Neutrophil (primary cell): ENCODE data around the gene NPEPL1.

Experiments
- H3K27ac ChIP-seq: fragments of 200-600 bp; sonication (generic); 2 replicates; pipeline ENCODE4 v1.5.1; 2016; ENCODE audit warnings: mild to moderate bottlenecking, moderate library complexity
- H3K27me3 ChIP-seq: fragments of 200-600 bp; sonication (generic); 2 replicates; pipeline ENCODE4 v1.6.0; 2016; ENCODE audit warnings: mild to moderate bottlenecking
- H3K36me3 ChIP-seq: fragments of 200-600 bp; sonication (generic); 2 replicates; pipeline ENCODE4 v1.5.1; 2017
- H3K4me1 ChIP-seq, 2 experiments: fragments of 200-600 bp in 1 of 2; sonication (generic) in 1 of 2; 1 replicate in 1 of 2; 2 replicates in 1 of 2; pipeline versions ENCODE4 v1.5.1 to v1.6.1; 2013 to 2016; ENCODE audit warnings: low read depth in 1 of 2, low read length in 1 of 2, mild to moderate bottlenecking in 1 of 2, moderate library complexity in 1 of 2; ENCODE audit not compliant: control insufficient read depth in 1 of 2, insufficient read depth in 1 of 2
- H3K4me3 ChIP-seq, 2 experiments: fragments of 200-600 bp in 1 of 2; sonication (generic) in 1 of 2; 1 replicate in 1 of 2; 2 replicates in 1 of 2; pipeline ENCODE4 v1.5.1; 2013 to 2016; ENCODE audit warnings: low read depth in 1 of 2, low read length in 1 of 2, mild to moderate bottlenecking in 1 of 2, moderate library complexity in 1 of 2
- H3K9me3 ChIP-seq: fragments of 200-600 bp; sonication (generic); 2 replicates; pipeline ENCODE4 v1.5.1; 2016
- TF ChIP-seq, protein P1 (sequence below): fragments of 200-600 bp; sonication (generic); IDR thresholded peaks from 2 replicates; pipeline ENCODE4 v1.5.1; 2016; ENCODE audit warnings: antibody characterized with exemption

The NPEPL1 gene

DNA sequence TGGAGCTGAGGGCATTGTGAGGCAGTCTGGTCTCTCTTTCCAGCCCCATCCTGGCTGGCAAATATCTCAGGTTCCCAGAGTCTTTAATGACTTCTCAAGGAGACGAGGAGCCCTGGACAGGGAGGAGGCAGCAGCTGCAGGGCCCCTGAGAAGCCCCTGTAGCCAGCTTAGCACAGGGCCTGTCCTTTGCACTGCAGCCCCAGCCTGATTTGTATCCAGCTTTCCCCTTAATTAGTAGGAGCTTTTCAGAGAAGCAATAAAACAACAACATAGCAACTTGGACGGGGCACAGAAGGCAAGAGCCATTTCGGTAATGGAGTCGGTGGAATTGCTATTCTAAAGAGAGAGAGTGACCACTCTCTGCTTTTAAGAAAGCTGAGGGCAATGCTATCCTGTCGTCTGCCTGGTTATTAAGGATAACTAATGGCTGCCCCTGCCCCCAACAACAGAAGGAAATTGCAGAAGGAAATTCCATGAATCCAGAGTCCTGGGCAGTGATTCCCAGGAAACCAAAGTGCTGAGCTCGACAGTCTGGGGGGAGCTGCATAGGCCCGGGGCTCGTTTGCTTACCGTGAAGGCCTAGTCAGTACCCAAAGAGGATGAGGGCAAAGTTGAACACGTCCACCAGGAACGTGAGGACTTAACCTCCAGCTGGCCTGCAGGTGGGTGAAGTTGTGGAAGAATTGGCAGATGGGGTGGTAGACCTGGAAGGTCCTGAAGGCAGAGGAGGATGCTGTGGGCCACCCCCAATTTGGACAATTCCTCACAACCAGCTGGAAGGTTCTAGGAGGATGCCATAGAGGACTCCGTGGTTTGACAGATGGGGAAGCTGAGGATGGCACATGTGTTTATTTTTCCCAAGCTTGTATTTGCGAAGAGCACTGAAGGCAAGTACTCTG lies 50.3 kb downstream of the NPEPL1 start:
- H3K27me3 ChIP-seq: peaks cover 65% of the 10 kb centered on the region

DNA sequence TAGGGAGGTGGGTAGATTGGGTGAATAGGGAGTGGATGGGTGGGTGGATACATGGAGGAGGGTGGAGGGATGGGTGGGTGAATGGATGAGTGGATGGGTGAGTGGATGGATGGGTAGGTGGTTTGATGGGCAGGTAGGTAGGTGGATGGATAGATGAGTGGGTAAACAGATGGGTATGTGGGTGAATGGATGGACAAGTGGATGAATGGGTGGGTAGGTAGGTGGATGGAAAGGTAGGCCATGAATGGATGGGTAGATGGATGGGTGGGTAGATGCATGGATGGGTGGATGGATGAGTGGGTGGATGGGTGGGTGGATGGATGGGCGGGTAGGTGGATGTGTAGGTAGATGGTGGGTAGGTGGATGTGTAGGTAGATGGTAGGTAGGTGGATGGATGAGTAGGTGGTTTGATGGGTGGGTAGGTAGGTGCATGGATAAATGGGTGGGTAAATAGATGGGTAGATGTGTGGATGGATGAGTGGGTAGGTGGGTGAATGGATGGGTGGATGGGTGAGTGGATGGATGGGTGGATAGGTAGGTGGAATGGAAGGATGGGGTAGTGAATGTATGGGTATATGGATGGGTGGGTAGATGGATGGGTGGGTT lies 51.4 kb downstream of the NPEPL1 start:
- H3K27me3 ChIP-seq: peaks cover 64% of the 10 kb centered on the region
- H3K27ac ChIP-seq: no peak overlapping the region
- H3K9me3 ChIP-seq: no peaks in the 10 kb centered on the region
- no peak overlapping the region for H3K4me3 ChIP-seq
- H3K4me1 ChIP-seq: no peaks in the 10 kb centered on the region
- H3K36me3 ChIP-seq: no peaks in the 10 kb centered on the region
- TF ChIP-seq, protein P1, sequence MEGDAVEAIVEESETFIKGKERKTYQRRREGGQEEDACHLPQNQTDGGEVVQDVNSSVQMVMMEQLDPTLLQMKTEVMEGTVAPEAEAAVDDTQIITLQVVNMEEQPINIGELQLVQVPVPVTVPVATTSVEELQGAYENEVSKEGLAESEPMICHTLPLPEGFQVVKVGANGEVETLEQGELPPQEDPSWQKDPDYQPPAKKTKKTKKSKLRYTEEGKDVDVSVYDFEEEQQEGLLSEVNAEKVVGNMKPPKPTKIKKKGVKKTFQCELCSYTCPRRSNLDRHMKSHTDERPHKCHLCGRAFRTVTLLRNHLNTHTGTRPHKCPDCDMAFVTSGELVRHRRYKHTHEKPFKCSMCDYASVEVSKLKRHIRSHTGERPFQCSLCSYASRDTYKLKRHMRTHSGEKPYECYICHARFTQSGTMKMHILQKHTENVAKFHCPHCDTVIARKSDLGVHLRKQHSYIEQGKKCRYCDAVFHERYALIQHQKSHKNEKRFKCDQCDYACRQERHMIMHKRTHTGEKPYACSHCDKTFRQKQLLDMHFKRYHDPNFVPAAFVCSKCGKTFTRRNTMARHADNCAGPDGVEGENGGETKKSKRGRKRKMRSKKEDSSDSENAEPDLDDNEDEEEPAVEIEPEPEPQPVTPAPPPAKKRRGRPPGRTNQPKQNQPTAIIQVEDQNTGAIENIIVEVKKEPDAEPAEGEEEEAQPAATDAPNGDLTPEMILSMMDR: no peak

More for the DNA sequence above, 50.3 kb downstream of the NPEPL1 start:
- H3K4me3 ChIP-seq: no peak overlapping the region
- H3K27ac ChIP-seq: no peak overlapping the region
- no peaks in the 10 kb centered on the region for H3K4me1 ChIP-seq
- no peaks in the 10 kb centered on the region for H3K36me3 ChIP-seq
- no peaks in the 10 kb centered on the region for H3K9me3 ChIP-seq
- TF ChIP-seq, protein P1: no peak

DNA sequence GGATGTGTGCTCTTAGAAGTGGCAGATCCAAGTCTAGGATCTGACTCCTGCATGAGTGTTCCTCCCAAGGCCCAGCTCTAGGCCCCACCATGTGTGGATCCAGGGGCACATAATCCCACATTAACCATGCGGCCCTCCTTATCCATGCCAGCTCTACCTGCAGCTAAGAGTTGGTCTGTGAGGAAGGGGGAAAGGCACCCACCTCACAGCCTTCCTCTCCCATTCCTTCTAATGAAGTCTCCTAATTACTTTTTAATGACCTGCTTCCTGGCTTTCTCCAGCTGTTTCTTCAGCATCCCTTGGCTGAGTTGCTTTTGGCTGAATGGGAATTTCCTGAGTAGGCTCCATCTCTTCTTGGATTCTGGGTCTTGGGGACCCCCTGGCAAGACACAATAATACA lies 52.2 kb downstream of the NPEPL1 start:
- Histone ChIP-seq H3K4me1 (no peaks in the 10 kb centered on the region), H3K27ac (no peak overlapping the region), H3K36me3 (no peaks in the 10 kb centered on the region), H3K4me3 (no peak overlapping the region), H3K9me3 (no peaks in the 10 kb centered on the region), H3K27me3 (peaks cover 61% of the 10 kb centered on the region)
- TF ChIP-seq, protein P1: no peak

DNA sequence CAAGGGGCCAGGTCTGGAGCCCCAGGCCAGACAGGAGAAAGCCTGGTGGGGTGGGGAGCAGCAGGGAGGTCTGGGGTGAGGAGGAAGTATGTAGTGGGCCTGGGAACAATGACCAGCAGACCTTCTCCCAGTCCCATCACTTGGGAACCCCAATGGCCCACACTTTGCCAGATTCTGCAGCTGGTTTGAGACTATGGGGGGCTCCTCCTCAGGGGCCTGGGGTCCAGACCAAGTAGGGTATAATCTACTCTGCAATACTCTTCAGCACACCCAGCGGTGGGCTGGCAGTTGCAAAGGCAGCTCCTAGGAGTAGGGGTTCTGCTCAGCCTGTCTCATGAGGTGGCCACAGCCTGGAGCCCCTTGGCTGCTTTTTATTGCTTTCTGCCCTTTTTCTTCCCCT lies 52.8 kb downstream of the NPEPL1 start:
- no peak overlapping the region for H3K27ac ChIP-seq
- H3K4me1 ChIP-seq: no peaks in the 10 kb centered on the region
- H3K27me3 ChIP-seq: peaks cover 61% of the 10 kb centered on the region
- TF ChIP-seq, protein P1: no peak
- H3K9me3 ChIP-seq: no peaks in the 10 kb centered on the region
- H3K36me3 ChIP-seq: no peaks in the 10 kb centered on the region
- H3K4me3 ChIP-seq: no peak overlapping the region

DNA sequence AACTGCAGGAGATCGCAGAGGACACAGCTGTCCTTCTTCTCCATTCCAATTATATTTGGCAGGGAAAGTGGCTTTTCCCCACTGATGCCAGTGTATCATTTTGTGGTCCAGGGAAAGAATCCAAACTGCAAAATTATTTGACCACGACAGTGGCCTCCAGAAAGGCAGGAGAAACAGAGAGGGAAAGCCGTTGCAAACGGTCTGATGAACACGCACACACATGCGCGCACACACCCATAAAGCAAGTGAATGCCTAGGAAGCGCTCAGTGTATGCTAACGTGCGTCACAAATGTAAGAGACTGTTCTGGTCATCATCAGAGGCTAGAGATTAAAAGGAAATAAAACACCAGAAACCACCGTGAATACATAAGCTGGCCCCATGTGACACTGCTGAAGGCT lies 54.0 kb downstream of the NPEPL1 start:
- TF ChIP-seq, protein P1: no peak
- Histone ChIP-seq H3K4me3 (no peak overlapping the region), H3K27ac (no peak overlapping the region), H3K27me3 (peaks cover 51% of the 10 kb centered on the region), H3K36me3 (no peaks in the 10 kb centered on the region), H3K4me1 (no peaks in the 10 kb centered on the region), H3K9me3 (no peaks in the 10 kb centered on the region)
